Measurements from ENCODE around the gene CMTM7.

DNA sequence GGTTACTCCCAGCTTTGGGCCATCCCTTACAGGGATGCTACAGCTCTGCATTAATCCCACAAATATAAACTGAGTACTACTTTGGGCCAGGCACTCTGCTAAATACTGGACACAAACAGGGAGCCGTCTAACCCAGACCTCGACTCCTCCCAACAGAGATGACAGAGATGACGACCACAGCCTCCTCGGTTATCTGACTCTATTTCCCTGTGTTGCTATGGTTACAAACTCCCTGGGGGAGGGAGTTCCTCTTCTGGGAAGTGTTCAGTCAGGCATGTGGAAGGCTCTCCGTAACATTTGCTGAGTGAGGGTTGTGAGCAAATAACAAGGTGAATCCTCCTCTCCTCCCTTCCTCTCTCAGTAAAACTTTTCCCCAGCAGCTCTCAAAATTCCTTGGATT lies 6.7 kb upstream of the CMTM7 start:
- no peak for TF ChIP-seq ZNF562 (CRISPR knock-in tag; IDR thresholded peaks at IDR 0.05; ENCODE audit: borderline replicate concordance)
- TF ChIP-seq, protein P1, sequence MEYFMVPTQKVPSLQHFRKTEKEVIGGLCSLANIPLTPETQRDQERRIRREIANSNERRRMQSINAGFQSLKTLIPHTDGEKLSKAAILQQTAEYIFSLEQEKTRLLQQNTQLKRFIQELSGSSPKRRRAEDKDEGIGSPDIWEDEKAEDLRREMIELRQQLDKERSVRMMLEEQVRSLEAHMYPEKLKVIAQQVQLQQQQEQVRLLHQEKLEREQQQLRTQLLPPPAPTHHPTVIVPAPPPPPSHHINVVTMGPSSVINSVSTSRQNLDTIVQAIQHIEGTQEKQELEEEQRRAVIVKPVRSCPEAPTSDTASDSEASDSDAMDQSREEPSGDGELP (IDR thresholded peaks at IDR 0.05; ENCODE audit: borderline replicate concordance, low read depth), result no peak
